ENCODE measurements around the gene SPATA18. TPM values are rescaled to one million over a fixed set of nuclear protein-coding genes. Genes with fewer than 3 reads are reported as not detected.

The SPATA18 gene
- total RNA-seq, 1 donor from 2014 or later: 5.4 TPM

DNA sequence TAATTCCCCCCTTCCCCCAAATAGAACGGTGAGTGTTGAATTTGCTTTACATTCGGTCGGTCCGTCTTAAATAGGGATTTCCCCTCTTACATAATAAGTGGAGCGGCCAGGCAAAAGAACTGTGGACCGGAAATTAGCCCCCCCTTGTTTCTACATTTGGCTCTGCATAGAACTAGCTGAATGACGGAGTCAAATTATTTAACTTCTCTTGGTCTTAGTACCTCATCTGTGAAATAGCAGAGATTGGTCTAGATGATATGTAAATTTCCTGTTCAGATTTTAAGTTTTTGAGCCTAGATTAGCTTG lies 1.3 kb downstream of the SPATA18 start:
- Mint-ChIP-seq H3K4me3 (peak overlapping the region; percentile 96), H3K27me3 (ENCODE audit: low read depth) (peaks cover 49% of the 10 kb centered on the region), H3K36me3 (ENCODE audit: low read depth) (peaks cover 8% of the 10 kb centered on the region), H3K9me3 (peaks cover 2% of the 10 kb centered on the region), H3K27ac (ENCODE audit: unreplicated experiment) (no peak overlapping the region), H3K4me1 (peaks cover 13% of the 10 kb centered on the region)
- DNase-seq (ENCODE audit: low read depth, low spot score): no peak
- TF ChIP-seq, protein P1, sequence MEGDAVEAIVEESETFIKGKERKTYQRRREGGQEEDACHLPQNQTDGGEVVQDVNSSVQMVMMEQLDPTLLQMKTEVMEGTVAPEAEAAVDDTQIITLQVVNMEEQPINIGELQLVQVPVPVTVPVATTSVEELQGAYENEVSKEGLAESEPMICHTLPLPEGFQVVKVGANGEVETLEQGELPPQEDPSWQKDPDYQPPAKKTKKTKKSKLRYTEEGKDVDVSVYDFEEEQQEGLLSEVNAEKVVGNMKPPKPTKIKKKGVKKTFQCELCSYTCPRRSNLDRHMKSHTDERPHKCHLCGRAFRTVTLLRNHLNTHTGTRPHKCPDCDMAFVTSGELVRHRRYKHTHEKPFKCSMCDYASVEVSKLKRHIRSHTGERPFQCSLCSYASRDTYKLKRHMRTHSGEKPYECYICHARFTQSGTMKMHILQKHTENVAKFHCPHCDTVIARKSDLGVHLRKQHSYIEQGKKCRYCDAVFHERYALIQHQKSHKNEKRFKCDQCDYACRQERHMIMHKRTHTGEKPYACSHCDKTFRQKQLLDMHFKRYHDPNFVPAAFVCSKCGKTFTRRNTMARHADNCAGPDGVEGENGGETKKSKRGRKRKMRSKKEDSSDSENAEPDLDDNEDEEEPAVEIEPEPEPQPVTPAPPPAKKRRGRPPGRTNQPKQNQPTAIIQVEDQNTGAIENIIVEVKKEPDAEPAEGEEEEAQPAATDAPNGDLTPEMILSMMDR (conservative IDR thresholded peaks at IDR 0.05): no peak

DNA sequence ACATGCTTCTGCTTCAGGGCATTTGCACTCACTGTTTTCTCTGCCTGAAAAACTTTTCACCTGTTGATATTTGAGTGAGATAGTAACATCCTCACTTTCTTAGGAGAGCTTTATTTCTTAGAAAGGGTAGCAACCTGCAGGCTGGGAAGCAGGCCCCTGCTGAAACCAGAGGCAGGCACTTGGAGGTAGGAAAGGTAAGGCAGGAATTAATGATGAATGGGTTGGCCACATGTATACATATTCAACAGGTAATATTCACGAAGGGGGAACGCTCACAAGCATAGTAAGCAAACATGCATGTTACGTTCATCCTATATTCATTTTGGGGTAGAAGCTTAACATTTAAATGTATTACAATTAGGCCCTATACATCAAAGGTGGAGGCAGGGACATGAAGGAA lies 3.1 kb downstream of the SPATA18 start:
- no peak overlapping the region for H3K27ac Mint-ChIP-seq (ENCODE audit: unreplicated experiment)
- H3K4me3 Mint-ChIP-seq: no peak overlapping the region
- H3K36me3 Mint-ChIP-seq (ENCODE audit: low read depth): peaks cover 3% of the 10 kb centered on the region

DNA sequence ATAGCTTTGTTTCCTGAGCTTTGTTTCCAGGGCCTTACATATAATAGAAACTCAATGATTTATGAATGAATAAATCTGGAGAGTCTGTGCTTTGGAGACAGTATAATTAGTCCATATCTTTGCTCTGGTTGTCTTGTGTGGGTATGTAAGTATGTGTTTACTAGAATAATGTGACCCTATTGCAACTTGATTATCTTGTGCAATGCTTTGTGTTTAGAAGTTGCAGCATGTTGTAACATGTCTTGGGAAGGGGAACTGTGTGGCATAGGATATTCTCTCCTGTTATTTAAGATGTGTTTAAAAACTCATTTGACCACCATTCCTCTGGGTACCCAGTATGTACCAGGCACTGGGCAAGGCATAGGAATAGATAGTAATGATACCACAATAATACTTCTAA lies 6.1 kb downstream of the SPATA18 start:
- TF ChIP-seq, protein P1 (conservative IDR thresholded peaks at IDR 0.05): no peak
- H3K27ac Mint-ChIP-seq (ENCODE audit: unreplicated experiment): no peak overlapping the region
- peaks cover 23% of the 10 kb centered on the region for H3K27me3 Mint-ChIP-seq (ENCODE audit: low read depth)
- peaks cover 6% of the 10 kb centered on the region for H3K4me1 Mint-ChIP-seq
- no peaks in the 10 kb centered on the region for H3K9me3 Mint-ChIP-seq
- DNase-seq (ENCODE audit: low read depth, low spot score): no peak
- H3K36me3 Mint-ChIP-seq (ENCODE audit: low read depth): peaks cover 3% of the 10 kb centered on the region
- no peak overlapping the region for H3K4me3 Mint-ChIP-seq

More for the DNA sequence above, 3.1 kb downstream of the SPATA18 start:
- H3K4me1 Mint-ChIP-seq: peaks cover 13% of the 10 kb centered on the region
- no peak for DNase-seq (ENCODE audit: low read depth, low spot score)
- H3K27me3 Mint-ChIP-seq (ENCODE audit: low read depth): peaks cover 42% of the 10 kb centered on the region
- peaks cover under 1% of the 10 kb centered on the region for H3K9me3 Mint-ChIP-seq
- TF ChIP-seq, protein P1 (conservative IDR thresholded peaks at IDR 0.05): no peak

DNA sequence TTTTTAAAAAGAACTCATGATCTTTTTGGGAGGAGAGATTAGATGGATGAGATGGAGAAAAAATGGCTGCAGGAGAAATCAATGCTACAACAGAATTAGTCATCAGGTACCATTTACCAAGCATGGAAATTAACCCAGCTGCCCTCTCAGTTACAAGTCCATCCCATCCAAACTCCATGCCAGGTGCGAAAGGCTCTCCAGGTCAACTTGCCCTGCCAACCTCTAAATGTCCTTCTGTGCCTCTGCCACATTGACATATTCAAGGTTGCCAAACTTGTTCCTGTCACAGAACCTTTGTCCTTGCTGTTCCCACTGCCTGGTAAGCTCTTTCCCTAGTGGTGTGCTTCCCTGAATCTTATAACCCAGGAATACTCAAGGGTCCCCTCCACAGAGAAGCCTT lies 7.2 kb downstream of the SPATA18 start:
- no peaks in the 10 kb centered on the region for H3K4me1 Mint-ChIP-seq
- DNase-seq (ENCODE audit: low read depth, low spot score): no peak
- H3K36me3 Mint-ChIP-seq (ENCODE audit: low read depth): peaks cover 3% of the 10 kb centered on the region
- TF ChIP-seq, protein P1 (conservative IDR thresholded peaks at IDR 0.05): no peak
- no peaks in the 10 kb centered on the region for H3K9me3 Mint-ChIP-seq
- H3K4me3 Mint-ChIP-seq: no peak overlapping the region
- peaks cover 15% of the 10 kb centered on the region for H3K27me3 Mint-ChIP-seq (ENCODE audit: low read depth)
- H3K27ac Mint-ChIP-seq (ENCODE audit: unreplicated experiment): no peak overlapping the region

DNA sequence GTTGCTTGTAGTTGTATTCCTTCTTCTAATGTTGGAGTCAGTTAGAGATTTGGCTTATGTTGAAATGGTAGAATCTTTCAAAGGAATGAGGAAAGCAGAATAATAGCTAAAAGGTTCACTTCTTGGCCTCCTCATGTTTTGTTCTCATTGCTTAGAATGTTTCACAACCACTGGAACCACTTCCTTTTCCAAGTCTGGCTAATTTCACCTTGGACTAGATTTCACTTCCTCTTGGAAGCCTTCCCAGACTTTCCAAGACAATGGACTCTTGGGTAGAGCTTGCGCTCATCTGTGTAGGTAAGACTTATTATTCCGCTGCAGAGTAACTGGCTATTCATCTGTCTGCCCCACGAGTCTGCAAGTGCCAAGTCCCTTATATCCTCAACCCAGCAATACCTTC lies 8.3 kb downstream of the SPATA18 start:
- TF ChIP-seq, protein P1 (conservative IDR thresholded peaks at IDR 0.05): no peak
- Mint-ChIP-seq H3K4me3 (no peak overlapping the region), H3K4me1 (no peaks in the 10 kb centered on the region), H3K27me3 (ENCODE audit: low read depth) (peaks cover 7% of the 10 kb centered on the region), H3K36me3 (ENCODE audit: low read depth) (no peaks in the 10 kb centered on the region), H3K27ac (ENCODE audit: unreplicated experiment) (no peak overlapping the region), H3K9me3 (no peaks in the 10 kb centered on the region)
- DNase-seq (ENCODE audit: low read depth, low spot score): no peak

DNA sequence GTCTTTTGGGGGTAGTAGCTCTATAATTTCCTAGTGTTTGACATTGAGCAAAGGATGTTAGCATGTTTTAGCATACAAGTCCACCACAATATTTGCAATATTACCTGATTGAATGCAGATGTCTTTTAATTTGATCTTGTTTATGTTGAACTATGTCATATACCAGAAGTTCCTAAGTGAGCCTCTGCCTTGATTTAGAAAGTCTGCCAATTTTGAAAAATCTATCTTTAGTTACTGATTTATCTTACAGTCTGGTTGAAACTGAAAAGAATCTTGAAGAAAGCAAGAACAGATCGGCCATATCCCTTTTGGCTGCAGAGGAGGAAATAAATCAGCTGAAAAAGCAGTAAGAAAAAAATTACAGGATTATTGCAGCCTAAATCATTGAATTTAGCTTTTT lies 18.5 kb downstream of the SPATA18 start:
- Mint-ChIP-seq H3K27ac (ENCODE audit: unreplicated experiment) (no peak overlapping the region), H3K4me1 (no peaks in the 10 kb centered on the region), H3K4me3 (no peak overlapping the region), H3K9me3 (peaks cover 3% of the 10 kb centered on the region), H3K27me3 (ENCODE audit: low read depth) (peaks cover 19% of the 10 kb centered on the region), H3K36me3 (ENCODE audit: low read depth) (no peaks in the 10 kb centered on the region)
- TF ChIP-seq, protein P1 (conservative IDR thresholded peaks at IDR 0.05): no peak
- no peak for DNase-seq (ENCODE audit: low read depth, low spot score)
